Kidney epithelial cell (primary cell): ENCODE data around the gene EML5. TPM values are rescaled to one million over a fixed set of nuclear protein-coding genes. Genes with fewer than 3 reads are reported as not detected.

Source experiments
- DNase-seq: peaks from one replicate; pipeline ENCODE4 v3.0.0-alpha.2; 2010; ENCODE audit warnings: low read depth
- H3K27me3 ChIP-seq: 2 replicates; pipeline ENCODE4 v1.6.0; 2011; ENCODE audit warnings: low read length; ENCODE audit not compliant: control insufficient read depth, insufficient read depth
- H3K36me3 ChIP-seq: 2 replicates; pipeline ENCODE4 v1.5.1; 2011; ENCODE audit warnings: low read length; ENCODE audit not compliant: control insufficient read depth, insufficient read depth
- H3K4me3 ChIP-seq: 2 replicates; pipeline ENCODE4 v1.5.1; 2011; ENCODE audit warnings: low read depth, mild to moderate bottlenecking, control low read depth, low read length
- total RNA-seq: library from RNA; depleted of rRNA; stranded (reverse); fragments of >200 nt; gene quantifications from 2 replicates; pipeline ENCODE4 v1.2.3, GENCODE V29; 2015
- TF ChIP-seq, protein P1 (sequence below): IDR thresholded peaks from 2 replicates; pipeline ENCODE4 v1.5.1; 2011; ENCODE audit warnings: mild to moderate bottlenecking, moderate library complexity, low read length, control low read depth, inconsistent platforms; ENCODE audit not compliant: insufficient read depth, poor library complexity, severe bottlenecking

EML5 gene
- total RNA-seq, 1 donor from 2014 or later = 0.79 TPM

DNA sequence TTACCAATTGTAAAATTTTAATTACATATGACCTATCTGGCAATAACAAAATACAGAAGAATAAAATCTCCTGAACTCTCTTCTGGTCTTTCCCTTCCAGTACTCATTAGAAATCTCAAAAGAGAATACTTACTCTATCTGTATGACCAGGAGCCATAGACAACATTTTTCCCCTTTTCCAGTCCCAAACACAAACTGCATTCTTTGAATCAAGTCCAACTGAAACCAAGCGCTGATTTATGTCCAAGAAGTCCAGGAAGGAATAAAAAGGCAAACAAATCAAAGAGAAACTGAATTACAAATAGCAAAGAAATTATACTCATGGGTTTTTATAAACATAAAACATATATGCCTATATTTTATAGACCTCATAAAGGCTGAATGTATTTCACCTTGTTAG, 46.7 kb downstream of the EML5 start:
- Histone ChIP-seq H3K4me3 (no peak overlapping the region), H3K36me3 (no peaks in the 10 kb centered on the region), H3K27me3 (no peaks in the 10 kb centered on the region)
- DNase-seq = no peak
- TF ChIP-seq, protein P1, sequence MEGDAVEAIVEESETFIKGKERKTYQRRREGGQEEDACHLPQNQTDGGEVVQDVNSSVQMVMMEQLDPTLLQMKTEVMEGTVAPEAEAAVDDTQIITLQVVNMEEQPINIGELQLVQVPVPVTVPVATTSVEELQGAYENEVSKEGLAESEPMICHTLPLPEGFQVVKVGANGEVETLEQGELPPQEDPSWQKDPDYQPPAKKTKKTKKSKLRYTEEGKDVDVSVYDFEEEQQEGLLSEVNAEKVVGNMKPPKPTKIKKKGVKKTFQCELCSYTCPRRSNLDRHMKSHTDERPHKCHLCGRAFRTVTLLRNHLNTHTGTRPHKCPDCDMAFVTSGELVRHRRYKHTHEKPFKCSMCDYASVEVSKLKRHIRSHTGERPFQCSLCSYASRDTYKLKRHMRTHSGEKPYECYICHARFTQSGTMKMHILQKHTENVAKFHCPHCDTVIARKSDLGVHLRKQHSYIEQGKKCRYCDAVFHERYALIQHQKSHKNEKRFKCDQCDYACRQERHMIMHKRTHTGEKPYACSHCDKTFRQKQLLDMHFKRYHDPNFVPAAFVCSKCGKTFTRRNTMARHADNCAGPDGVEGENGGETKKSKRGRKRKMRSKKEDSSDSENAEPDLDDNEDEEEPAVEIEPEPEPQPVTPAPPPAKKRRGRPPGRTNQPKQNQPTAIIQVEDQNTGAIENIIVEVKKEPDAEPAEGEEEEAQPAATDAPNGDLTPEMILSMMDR = no peak

DNA sequence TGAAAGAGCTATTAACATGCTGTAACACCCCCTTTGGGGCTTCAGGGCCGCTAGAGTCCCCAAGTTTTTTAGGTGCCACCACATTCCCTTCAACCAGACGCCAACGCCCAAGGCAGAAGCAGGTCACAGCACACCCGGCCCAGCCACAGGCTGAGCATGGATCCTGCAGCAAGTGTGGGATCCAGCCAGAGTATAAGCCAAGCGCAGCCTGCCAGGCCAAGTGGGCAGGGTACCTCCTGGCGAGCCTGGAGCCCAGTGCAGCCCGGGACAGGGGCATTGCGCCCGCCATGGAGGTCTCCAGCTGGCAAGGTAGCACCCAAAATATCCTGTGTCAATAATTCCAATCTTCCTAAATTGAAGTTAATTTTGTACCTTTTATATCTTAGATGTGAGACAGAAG, 55.5 kb downstream of the EML5 start:
- Histone ChIP-seq H3K36me3 (no peaks in the 10 kb centered on the region), H3K27me3 (no peaks in the 10 kb centered on the region), H3K4me3 (no peak overlapping the region)
- DNase-seq = no peak
- TF ChIP-seq, protein P1 = no peak

DNA sequence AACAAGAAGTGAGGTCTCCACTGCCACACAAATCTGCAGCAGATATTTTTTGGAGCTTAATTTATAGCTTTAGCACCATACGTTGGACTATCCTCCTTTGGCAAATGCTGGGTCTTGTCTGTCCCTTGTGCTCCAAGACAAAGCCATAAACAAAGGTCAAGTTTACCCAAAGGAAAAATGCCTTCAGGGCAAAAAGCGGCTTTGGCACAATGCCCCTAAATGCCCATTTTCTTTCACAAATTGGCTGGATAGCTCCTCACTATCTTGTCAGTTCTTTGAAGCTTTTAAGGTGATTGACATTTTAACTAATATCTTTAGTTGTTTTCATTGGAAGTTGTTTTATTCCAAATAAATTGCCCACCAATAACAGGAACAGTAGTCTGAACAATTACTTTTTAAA, 59.6 kb downstream of the EML5 start:
- no peak overlapping the region for H3K4me3 ChIP-seq
- H3K36me3 ChIP-seq = no peaks in the 10 kb centered on the region
- TF ChIP-seq, protein P1 = no peak
- H3K27me3 ChIP-seq = no peaks in the 10 kb centered on the region
- DNase-seq = no peak

DNA sequence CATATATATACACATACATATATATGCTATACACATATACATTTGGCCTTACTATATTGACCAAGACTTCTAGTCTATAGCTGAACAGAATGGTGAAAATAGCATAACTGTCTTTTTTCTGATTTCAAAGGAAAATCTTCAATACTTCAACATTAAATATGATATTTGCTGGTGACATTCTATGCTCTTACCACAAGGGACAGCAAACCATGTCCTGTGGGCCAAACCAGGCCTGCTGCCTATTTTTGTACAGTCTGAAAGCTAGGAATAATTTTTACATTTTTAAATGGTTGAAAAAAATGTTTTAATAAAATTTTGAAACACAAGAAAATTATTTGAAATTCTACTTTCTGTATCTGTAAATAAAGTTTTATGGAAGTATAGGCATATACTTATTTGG, 63.6 kb downstream of the EML5 start:
- no peaks in the 10 kb centered on the region for H3K27me3 ChIP-seq
- H3K4me3 ChIP-seq = no peak overlapping the region
- no peak for DNase-seq
- TF ChIP-seq, protein P1 = peak; percentile 10
- no peaks in the 10 kb centered on the region for H3K36me3 ChIP-seq

DNA sequence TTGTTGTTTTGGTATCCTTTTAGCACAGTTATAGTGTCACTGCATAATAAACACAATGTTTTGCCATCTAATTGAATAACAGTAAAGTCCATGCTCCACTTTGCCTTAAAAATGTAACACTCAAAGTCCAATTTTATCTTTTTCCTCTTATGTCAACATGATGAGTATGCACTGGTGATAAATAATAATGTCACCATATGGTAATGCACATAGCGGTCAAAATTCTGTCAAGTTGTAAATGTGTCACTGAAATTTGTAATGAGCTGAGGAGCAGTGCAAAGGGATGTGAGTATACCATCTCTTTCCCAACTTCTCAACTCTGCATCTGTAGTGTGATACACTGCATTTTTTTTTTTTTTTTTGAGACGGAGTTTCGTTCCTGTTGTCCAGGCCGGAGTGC, 65.7 kb downstream of the EML5 start:
- TF ChIP-seq, protein P1 = no peak
- Histone ChIP-seq H3K27me3 (no peaks in the 10 kb centered on the region), H3K36me3 (no peaks in the 10 kb centered on the region), H3K4me3 (no peak overlapping the region)
- no peak for DNase-seq

DNA sequence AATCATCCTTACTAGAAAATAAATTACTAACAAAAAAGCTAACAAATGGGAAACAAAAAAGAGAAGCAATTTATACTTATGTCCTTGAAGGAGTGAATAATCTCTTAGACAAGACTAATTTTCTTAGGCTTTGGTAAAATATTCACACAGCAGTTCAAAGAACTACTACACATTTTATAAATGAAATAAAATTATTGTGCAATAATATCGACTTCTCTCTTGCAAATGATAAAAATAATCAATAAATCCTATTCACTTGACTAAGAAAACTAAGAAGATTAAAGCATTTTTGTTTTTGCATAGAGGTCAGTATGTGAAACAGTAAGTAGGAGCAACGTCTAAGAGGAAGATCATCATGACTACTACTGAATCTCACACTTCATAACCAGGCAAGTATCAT, 82.0 kb downstream of the EML5 start:
- H3K36me3 ChIP-seq = no peaks in the 10 kb centered on the region
- no peak overlapping the region for H3K4me3 ChIP-seq
- TF ChIP-seq, protein P1 = no peak
- H3K27me3 ChIP-seq = no peaks in the 10 kb centered on the region
- no peak for DNase-seq
